ENCODE results near the gene CCNH.

DNA sequence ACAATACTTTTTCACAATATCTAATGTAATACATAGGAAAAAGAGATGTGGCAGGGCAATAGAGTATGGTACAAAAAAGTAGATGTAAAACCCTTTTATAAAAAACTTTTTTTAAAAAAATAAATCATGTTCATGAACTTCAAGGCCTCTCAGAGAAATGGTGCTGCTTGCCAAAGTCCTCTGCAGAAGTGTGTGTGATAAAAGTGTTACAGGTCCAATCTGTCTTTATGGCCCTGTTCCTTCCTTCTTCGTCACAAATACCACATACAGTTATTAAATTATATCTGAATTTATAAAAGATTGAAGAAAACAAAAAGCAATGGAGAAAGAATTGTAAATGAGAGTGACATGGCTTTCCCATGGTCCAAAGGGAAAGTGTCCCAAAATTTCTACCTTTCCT, 21.7 kb upstream of the CCNH start:
- TF ChIP-seq CTCF (IDR thresholded peaks at IDR 0.05; ENCODE audit: low read depth, low read length) = no peak
- TF ChIP-seq MYC (IDR thresholded peaks at IDR 0.05; ENCODE audit: low read depth, low read length) = no peak
- no peak for TF ChIP-seq POLR2A (IDR thresholded peaks at IDR 0.05; ENCODE audit: extremely low read depth, insufficient read length)
